GOT3 (cell line): Measurements from ENCODE around the gene SACM1L.
"Not testable (repeated sequence)": the region's sequence is repeated elsewhere in the genome, so short reads cannot be mapped to it uniquely, and the experiment has no call there.

ENCODE experiments used
- DNase-seq: peaks from one replicate; lab custom pipeline; 2025; ENCODE audit warnings: mixed read lengths; lab: John Stamatoyannopoulos, UW

The SACM1L gene

GRCh38 chr3:45666757-45667431 is 22.3 kb upstream of the SACM1L start:
- DNase-seq, result no peak

- DNase-seq, result no peak
Measured at GRCh38 chr3:45667569-45667934, 21.6 kb upstream of the SACM1L start.

DNA sequence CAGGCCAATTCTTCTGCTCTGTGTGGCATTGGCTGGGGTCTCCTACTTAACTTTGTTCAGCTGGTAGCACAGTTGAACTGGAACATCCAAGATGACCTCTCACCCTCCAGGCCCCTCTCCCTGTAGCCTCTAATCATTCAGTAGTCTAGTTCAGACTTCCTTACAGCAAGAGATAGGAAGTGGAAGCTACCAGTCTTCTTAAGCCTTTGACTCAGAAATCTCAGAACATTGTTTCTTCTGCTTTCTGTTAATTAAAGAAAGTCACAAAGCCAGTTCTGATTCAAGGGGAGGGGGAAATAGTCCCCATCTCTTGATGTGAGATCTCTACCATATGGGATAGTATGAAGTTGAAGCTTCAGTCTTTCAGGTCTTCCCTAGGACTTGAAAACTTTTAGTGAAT is 18.8 kb upstream of the SACM1L start:
- DNase-seq, result no peak

DNA sequence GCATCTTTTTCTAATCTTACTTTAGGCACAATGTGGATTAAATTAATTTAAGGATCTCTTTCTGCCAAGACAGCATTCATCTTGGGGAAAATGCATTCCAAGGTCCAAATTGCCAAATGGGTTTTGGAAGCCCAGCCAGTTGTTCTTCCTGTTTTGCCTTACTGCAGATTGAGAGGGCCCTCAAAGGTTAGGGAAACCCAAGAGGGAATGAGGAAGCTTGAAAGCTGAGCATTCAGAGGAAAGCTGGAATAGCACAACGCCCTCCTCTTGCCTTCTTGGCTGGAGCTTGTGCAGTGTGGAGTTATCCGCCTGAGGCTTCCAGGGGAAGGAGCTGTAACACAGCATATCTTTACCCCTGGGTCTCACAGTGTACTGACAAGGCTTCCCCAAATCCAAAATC is 18.2 kb upstream of the SACM1L start:
- no peak for DNase-seq

GRCh38 chr3:45673273-45673672 is 15.9 kb upstream of the SACM1L start:
- no peak for DNase-seq

DNA sequence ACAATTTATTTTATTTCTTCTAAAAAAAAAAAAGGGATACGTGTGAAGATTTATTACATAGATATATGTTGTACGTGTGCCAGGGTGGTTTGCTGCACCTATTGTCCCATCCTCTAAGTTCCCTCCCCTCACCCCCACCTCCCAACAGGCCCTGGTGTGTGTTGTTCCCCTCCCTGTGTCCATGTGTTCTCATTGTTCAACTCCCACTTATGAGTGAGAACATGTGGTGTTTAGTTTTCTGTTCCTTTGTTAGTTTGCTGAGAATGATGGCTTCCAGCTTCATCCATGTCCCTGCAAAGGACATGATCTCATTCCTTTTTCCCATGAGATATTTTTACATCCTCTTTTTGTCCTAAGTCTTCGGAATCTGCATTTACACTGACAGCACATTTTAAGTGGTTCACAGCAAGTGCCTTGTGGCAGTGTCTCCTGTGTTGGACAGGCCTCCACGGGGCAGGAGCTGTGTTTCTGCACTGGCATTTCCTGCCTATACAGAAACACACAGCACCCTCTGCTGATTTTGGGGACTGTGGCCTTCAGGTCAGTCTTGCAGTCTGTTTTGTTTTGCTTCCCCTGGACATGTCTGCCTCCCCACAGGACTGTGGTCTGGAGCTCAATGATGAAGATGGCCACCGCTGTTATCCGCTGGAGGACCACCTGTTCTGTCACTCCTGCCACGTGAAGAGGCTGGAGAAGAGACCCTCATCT is 12.7 kb upstream of the SACM1L start:
- no peak for DNase-seq

DNA sequence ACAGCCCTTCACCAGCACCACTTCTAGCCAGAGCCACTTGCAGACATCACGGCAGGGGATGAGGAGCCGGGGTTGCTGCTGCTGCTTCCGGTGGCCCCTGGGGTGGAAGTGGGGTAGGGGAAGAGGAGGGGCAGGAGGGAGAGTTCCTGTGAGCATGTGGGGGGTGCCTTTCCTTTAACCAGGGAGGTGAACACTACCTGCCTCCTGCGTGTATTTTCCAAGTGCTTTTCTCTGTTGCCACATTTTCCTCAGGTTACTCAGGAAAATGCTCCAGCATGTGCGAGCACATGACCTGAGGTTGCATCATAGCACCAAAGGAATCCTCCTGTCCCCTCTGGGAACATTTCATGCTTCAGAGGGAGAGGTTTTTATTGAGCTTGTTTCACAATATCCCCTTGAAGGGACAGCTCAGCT is 12.2 kb upstream of the SACM1L start:
- DNase-seq, result no peak

DNA sequence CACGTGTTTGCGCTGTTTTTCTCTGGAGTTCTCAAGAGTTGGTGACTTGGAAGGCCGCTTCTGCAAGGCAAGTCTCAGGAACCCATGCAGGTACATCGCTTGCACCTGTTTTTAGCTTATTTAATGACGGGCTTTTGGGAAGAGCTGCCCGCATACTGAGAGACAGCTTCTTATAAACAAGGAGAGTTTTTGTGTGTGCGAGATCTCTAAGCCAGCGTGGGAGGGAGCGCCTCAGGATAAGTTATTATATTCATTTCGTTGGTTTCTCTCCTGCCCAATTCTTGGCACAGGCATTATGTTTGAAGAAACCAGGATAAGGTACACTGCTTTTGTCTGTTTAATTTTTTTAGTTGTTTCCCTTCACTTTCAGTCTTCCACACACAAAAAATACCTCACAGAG is 11.4 kb upstream of the SACM1L start:
- no peak for DNase-seq

DNA sequence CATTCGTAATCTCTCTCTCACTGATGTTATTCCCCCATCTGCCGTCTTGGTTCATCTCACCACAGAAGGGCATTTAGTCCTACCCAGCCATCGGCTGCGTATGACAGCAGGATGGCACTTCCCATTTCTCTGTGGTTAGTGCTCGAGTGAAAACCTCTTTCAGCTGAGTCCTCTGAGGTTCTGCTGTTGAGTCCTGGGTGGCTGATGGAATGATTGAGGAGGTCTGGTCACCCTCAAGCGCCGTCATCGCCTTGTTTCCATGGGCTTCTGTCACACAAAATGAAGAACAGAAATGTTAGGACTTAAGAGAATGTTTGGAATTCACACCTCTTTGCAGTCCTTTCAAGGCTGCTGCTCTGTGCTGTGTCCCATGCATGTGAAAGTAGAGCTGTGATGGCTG is 9.4 kb upstream of the SACM1L start:
- no peak for DNase-seq

- DNase-seq, result no peak
Measured at GRCh38 chr3:45681221-45681620, 8.0 kb upstream of the SACM1L start.

- no peak for DNase-seq
Measured at GRCh38 chr3:45681846-45682245, 7.3 kb upstream of the SACM1L start.

DNA sequence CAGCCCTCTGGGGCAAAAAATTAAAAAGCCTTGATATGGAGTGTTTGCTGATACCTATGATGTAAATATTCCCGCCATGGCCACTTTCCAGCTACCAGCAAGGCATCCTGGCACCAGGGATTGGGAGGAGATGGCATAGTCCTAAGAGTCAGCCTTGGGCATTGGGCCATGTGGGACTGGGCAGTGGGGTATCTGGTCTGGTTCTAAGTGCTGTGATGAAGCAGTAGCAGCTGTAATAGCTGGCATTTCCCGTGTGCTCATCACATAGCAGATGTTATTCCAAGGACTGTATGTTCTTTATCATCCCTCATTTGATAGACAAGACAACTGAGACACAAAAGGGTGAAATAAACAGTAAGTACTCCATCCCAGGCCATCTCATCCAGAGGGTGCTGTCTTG is 6.9 kb upstream of the SACM1L start:
- DNase-seq, result no peak

DNA sequence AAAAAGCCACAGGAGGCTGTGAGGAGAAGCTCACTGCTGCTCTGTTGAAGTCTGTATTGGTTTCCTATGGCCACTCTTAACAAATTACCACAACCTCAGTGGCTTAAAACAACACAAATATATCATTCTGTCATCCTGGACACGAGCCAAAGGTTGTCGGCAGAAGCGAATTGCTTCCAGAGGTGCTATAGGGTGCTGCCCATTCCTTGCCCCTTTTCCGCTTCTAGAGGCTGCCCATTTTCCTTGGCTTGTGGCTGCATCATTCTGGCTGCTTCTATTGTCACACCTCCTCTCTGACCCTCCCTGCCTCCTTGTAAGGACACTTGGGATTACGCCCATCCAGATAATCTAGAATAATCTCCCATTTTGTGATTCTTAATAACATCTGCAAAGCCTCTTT is 6.4 kb upstream of the SACM1L start:
- no peak for DNase-seq

- DNase-seq, result no peak
Measured at GRCh38 chr3:45683417-45684326, 5.5 kb upstream of the SACM1L start.

DNA sequence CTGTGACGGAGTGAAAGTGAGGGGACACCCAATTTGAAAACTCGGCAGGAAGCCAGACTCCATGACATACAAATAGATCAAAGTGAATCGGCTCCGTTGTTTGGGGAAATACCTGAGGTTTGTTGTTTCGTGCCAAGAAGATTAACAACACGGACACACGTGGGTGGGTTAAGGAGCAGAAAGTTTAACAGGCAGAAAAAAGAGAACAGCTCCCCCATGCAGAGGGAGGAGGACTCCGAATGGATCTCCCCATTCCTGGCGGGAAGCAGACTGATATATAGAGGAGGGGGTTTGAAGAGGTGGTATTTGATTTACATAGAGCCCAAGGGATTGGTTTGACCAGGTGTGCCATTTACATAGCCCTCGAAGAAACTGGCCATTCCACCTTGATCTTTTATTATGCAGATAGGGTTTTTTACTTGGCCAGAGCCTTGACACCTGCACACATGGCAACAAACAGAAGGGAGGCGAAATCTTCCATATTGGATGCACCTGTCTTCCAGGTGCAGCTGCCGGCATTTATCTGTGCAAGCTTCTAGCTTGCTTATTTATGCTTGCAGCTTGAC is 4.8 kb upstream of the SACM1L start:
- no peak for DNase-seq

- DNase-seq, result not testable (repeated sequence)
Measured at GRCh38 chr3:45685722-45686121, 3.5 kb upstream of the SACM1L start.

DNA sequence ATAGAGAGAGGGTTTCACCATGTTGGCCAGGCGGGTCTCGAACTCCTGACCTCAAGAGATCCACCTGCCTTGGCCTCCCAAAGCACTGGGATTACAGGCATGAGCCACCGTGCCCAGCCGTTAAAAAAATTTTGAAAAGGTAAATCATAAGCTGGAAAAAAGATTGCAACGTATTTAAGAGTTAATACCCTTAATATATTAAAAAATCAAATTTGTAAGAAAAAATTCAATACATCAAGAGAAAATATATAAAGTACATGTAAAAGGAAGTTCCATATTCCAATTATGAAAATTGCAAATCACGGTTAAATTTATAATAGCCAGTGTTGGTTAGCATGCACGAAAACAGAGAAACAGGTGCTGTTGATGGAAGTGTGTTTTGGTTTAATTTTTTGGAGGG is 2.3 kb upstream of the SACM1L start:
- DNase-seq, result no peak

DNA sequence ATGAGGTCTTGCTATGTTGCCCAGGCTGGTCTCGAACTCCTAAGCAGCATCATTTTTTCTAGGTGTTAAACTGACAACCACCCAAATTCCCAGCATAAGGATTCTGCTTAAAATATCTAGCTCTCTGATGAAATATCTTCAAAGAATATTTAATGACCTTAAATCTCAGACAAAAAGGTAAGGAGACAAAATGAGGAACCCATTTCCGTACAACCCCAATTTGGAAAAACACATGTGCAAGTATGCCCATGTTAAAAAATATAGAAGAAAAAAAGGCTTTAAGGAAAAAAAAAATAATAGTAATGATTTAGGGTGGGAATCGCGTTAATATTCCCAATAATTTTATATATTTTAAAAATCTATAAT is 1.4 kb upstream of the SACM1L start:
- no peak for DNase-seq

- no peak for DNase-seq
Measured at GRCh38 chr3:45688194-45688881, 858 bp upstream of the SACM1L start.

DNA sequence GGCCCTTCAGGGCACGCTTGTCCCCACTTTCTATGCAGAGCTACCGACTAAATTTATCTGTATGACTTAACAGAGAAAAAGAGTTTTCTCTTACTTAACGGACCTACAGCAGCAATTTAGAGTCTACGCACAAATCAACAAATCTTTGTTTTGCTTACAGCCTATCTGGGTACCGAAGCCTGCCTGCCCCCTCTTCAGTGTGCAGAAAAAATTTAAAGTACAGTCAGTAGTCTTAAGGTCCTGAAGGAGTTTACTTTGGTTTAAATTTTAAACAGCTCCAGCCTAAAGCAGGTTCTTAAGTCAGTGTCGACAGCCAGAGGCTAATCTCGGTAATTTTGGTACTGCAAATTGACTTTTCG is 570 bp downstream of the SACM1L start:
- DNase-seq, result no peak

- DNase-seq, result no peak
Measured at GRCh38 chr3:45690336-45691035, 1.3 kb downstream of the SACM1L start.

- no peak for DNase-seq
Measured at GRCh38 chr3:45691842-45692241, 2.6 kb downstream of the SACM1L start.
